Measurements from ENCODE around the gene DPP10.

Gene DPP10

DNA sequence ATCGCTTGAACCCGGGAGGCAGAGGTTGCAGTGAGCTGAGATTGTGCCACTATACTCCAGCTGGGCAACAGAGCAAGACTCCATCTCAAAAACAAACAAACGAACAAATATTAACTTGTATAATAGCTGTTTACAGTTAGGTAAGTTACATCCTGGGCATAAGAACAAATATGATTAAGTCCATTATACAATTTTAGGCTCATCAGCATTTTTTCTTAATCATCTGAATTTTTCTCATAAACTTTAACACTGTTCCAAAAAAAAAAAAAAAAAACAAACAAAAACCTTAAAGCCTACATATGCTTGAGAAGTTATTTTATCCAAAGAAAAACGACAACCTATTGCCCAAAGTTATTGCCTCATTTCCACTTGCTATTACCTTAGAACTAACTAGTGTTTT, 1042.5 kb downstream of the DPP10 start:
- DNase-seq: no peak

DNA sequence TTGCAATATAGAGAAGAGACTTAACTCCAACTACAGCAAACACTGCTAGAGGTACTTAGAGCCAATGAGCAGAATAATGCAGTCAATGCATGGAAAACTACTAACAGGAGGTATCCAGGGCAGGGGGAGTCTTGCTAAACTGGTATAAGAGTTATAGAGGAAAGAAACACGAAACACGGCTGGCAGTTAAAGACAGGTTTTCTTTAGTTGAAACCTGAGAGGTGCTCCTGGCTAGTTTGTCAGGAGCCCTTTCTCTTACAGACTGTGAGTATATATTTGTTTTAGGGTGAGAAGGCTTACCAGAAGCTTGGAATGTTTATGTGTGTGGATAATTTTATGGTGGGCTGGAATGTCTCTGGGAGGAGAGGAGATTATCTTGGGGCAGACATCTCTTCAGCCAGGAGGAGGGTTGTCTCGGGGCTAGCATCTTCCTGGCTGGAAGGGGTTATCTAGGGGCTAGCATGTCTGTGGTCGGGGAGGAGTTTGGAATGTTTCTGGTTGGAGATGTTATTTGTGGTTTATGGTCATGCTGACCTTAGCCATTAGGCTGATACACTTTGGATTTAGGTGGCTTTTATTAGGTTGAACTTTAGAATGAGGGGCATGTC, 1048.8 kb downstream of the DPP10 start:
- no peak for DNase-seq

DNA sequence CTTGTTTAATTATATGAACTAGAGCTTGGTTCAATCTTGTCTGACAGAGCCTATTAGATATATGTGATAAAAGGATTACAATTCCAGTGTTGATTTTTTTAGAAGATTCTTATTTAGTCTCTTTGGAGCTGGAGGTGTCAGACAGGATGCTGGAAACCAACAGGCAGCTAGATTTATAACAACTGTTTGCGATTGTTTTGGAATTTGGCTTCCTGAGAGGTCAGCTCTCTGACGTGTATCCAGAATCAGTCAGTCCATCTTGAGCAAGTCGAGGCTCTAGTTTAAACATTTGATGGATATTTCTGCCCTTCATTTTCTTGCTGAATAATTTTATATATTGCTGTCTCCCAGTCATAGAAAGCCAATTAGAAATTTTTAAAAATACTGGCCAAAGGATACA, 1062.9 kb downstream of the DPP10 start:
- no peak for DNase-seq

DNA sequence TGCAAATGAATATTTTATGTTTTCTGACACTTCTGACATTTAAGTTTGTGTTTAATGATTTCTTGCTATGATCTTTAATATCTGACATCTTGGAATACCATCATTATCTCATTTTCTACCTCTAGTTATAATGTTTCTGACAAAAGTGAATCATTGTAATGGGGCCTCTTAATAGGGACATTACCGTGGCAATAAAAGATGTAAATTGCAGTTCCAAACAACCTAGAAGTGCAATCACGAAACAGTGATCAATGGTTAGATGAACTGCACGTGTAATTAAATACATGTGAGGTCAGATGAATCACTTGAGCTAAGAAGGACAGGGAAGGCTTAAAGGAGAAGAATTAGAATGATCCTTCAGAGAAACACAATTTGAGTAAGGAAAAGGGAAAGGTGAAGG, 1078.3 kb downstream of the DPP10 start:
- DNase-seq: no peak

DNA sequence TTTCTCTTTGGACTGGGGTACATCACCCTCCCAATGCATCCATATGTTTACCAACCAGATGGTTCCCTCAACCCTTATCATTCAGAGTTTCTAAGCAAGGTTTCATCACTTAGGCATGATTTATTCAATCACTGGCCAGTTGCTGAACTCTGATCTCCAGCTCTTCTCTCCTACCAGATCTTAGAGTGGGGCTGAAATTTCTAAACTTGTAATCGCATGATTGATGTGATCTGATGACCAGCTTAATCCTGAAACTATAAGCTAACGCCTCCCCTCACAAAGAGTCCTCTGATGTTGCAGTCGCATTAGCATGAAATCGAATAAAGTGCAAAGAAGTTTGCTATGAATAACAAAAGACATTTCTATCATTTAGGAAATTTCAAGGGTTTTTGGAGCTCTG, 1082.0 kb downstream of the DPP10 start:
- DNase-seq: no peak

DNA sequence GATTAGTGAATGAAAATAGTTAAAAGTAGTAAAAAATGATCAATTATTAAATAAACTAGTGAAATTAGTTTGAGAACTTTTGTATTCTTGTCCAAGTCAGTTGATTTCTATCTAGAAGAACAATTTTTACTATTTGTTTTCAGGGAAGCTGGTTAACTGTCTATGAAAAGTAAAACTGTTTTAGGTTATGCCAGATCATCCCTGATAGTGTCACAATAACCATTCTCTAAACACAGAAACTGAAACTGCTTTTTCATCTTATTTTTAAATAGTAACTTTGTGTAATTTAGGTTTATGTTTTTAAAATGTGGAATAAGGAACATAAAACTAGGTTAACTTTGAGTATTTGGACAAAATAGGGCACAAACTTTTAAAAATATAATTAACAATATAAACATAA, 1087.2 kb downstream of the DPP10 start:
- no peak for DNase-seq

DNA sequence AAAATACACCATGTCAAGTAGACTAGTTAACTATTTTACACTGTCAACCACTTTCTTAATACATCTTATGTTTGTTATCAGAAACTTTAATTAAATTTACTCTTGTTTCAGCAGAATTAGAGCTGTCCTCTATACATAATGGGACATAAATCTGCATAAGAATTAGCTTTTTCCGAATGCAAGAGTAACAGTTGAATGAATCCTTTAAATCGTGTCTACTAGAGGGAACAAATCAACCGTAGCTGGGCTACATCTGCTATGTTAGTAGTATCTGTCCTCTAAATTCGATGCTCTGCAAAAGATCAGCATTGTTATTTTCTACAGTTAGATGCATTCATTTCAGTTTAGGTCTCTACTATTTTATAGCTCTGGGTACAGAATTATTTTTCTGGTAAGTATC, 1090.6 kb downstream of the DPP10 start:
- no peak for DNase-seq

- DNase-seq: no peak
Observed at GRCh38 chr2:115541814-115542213, 1099.4 kb downstream of the DPP10 start.

GRCh38 chr2:115542331-115542730, 1099.9 kb downstream of the DPP10 start:
- DNase-seq: no peak

DNA sequence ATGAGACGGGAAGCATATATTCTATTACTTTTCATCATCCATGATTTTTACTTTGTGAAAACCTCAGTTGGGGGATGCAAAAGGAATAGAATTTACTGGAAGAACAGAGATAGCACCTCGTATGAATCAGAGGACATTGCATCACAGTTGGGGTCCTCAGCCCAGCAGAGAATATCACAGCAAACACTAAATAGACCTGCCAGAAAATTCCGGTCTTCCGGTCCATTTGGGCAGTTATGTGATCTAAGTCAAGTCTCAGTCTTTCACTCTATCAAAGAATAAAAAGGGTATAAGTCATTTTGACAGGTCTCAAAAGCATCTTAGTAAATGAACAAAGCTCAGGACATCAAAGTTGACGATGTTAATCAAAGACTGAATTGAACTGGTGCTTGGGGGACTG, 1100.6 kb downstream of the DPP10 start:
- DNase-seq: no peak

GRCh38 chr2:115543461-115543860, 1101.0 kb downstream of the DPP10 start:
- DNase-seq: no peak

- no peak for DNase-seq
Observed at GRCh38 chr2:115549611-115550130, 1107.2 kb downstream of the DPP10 start.

GRCh38 chr2:115552726-115553125, 1110.3 kb downstream of the DPP10 start:
- no peak for DNase-seq

- DNase-seq: no peak
Observed at GRCh38 chr2:115554153-115554552, 1111.7 kb downstream of the DPP10 start.

GRCh38 chr2:115558725-115559124, 1116.3 kb downstream of the DPP10 start:
- no peak for DNase-seq

DNA sequence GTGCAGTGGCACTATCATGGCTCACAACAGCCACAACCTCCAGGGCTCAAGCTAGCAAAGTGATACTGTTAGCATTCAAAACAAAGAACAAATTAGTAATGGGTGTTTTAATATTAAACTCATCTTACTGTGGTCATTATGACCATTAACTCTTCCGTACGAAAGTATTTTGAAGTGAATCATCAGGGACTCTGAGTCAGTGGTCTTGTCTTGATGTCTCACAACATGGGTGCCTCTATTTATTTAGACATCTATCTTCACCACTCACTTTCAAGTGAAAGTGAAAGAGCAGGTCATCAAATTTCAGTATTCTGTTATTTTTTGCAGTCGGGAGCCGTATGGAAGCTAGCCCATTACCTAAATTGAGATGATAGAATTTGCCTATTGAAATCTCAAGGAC, 1118.2 kb downstream of the DPP10 start:
- DNase-seq: no peak

DNA sequence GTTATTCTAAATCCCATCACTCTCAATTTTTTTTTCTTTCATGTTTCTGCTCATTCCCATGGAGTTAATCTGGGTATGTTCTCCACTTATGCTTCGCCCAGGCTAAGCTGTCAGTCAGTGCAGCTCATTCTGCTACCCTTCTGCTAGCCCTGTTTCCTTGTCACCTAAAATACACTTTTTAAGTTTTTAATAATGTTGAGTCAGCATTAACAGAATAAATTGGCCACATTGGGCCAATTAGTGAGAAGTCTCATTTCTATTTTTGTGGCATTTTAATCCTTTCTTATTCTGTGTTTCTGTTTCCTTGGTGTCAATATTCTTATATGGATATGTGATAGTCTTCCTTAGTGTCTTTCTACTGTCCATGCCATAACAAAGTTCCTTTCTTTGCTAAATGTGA, 1126.2 kb downstream of the DPP10 start:
- DNase-seq: no peak

DNA sequence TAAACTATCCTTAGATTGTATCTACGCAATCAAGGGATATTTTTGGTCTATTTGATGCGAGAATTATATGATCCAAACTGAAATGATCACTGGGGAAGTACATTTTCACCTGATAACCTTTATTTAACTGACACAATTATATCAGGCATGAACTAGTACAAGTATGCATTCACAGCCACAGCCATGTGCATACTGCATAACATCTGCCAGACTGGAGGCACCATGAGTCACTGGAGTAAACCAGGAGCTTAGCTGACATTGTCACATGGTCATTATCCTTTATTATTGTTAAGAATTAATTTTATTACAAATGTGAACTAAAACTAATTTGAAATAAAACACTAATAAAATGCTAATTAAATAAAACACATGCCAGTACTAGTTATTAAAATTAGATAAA, 1127.1 kb downstream of the DPP10 start:
- peak; percentile 3 for DNase-seq

DNA sequence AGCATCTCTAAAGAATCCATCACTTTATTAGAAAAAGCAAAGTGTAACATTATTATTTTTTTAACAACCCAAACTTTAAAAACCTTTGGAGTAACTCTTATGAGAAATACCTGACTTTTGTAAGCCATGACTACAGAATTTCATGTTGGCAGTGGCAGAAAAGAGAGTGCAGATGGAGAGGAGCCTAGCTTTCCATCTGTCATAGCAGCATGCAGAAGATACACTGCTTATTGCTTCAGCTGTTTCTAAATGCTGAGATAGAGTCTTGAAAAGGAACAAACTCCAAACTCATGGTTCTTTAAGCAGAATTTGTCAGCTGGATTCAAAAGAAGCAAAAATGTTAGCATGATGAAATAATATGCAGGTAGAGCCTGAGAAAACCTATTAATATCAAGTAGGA, 1130.3 kb downstream of the DPP10 start:
- DNase-seq: no peak

DNA sequence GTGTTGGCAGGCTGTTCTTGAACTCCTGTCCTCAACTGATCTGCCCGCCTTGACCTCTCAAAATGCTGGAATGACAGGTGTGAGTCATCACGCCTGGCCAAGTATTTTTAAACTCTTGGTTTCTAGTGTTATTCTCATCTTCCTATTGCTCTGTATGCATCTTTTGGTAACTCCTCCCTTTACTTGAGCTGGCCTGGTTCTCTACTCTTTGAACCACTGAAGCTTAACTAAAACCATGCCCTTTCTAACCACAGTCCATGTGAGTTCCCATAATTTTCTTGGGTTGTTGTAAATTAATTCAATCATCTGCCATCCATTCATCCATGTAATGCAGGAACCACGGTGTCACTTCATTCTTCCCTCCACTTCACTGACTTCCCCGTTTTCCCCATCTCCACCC, 1131.3 kb downstream of the DPP10 start:
- DNase-seq: no peak

- DNase-seq: peak; percentile 78
Observed at GRCh38 chr2:115574667-115575066, 1132.2 kb downstream of the DPP10 start.

DNA sequence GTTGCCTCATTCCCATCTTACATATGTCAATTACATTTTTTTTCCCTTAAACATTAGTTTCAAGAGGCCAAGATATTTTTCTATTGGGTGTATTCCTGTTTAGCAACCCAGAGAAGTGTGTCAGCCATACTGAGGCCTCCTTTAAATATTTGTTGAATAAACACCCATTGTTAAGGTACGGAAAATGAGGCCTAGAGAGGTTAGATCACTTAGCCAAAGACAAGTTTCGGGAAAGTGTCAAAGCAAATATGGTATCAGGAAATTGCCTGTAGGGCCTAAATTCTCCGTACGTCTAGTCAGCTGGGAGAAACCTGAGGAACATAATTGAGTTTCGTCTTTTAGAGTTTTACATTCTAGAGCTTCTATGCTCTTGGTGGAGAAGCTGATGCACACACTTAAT, 1138.3 kb downstream of the DPP10 start:
- no peak for DNase-seq

GRCh38 chr2:115584507-115584906, 1142.1 kb downstream of the DPP10 start:
- DNase-seq: peak; percentile 86

- DNase-seq: peak; percentile 60
Observed at GRCh38 chr2:115596659-115597375, 1154.4 kb downstream of the DPP10 start.

DNA sequence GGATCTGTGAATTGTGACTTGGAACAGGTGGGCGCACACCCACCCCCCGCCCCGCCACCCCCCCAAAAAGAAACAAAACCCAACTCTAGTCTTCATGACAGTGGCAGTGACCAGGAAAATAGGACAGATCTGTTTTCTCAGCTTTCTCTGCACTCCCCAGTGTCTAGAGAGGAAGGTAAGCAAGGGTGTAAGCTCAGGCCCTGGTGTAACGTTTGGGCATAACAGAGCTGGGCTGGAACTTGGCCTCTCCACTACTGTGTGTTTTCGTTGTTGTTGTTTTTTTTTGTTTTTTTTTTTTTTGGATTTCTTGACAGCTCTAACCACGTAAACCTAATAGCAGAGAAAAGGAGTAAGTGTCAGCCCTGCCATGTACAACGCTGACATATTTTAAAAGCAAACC, 1160.8 kb downstream of the DPP10 start:
- no peak for DNase-seq
